ENCODE measurements around the gene CLEC4M.
"Not testable (repeated sequence)": the region's sequence is repeated elsewhere in the genome, so short reads cannot be mapped to it uniquely, and the experiment has no call there.

Gene CLEC4M

DNA sequence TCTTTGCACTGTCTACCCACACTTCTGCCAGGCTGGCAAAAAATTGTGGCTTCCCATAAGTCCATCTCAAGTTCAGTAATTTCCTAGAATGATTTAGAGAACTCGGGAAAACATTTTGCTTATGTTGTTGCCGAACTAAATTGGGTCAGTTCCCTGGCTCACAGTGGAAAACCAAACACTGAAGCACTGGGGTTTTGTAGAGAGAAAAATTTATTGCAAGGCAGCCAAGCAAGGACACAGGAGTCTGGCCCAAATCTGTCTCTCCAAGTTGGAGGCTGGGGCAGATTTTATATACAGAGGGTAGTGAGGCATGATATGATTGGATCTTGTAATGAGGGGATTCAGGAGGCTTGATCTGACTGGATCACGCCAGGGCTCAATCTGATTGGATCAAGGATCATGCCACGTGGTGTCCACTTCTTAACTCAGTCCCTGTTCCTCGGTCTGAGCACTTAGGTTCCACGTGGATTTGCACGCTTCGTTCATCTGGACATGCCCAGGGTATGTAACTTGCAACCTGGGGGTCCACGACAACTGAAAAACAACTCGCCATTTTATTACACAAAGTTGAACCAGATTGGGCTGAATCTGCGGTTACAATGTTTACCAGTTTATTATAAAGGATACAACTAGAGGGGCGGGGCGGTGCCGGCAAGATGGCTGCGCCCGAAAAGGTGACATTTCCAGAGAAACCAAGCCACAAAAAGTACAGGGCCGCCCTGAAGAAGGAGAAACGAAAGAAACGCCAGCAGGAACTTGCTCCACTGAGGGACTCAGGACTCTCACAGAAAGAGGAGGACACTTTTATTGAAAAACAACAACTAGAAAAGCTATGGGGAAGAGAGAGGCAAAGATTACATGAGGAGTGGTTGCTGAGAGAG is 23.0 kb upstream of the CLEC4M start:
- DNase-seq (ENCODE audit: insufficient read length, low spot score) (no peak), FAIRE-seq (no peak)

DNA sequence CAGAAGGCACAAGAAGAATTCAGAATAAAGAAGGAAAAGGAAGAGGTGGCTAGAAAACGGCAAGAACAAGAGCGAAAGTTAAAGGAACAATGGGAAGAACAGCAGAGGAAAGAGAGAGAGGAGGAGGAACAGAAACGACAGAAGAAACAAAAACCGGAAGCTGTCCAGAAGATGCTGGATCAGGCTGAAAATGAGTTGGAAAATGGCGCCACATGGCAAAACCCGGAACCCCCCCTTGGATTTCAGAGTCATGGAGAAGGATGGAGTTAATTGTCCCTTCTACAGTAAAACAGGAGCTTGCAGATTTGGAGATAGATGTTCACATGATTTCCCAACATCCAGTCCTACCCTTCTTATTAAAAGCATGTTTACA is 22.4 kb upstream of the CLEC4M start:
- no peak for FAIRE-seq
- no peak for DNase-seq (ENCODE audit: insufficient read length, low spot score)

DNA sequence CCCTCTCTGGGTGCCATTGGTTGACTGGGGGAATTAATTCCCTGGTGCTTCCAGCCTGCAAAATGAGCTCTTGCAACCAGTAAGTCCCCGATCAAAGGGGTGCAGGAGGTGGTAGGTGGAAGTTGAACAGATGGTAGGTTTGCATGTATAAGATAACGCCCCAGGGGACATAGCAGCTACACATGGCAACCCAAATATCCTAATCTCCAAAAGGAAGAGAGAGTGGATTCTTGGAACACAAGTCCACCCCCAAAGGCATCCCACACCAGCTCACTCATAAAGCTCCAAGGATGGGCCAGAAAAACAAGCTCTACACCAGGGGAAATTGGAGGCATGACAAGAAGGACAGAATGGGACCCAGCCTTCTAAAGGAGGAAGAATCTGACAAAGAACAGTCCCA is 20.5 kb upstream of the CLEC4M start:
- FAIRE-seq: no peak

DNA sequence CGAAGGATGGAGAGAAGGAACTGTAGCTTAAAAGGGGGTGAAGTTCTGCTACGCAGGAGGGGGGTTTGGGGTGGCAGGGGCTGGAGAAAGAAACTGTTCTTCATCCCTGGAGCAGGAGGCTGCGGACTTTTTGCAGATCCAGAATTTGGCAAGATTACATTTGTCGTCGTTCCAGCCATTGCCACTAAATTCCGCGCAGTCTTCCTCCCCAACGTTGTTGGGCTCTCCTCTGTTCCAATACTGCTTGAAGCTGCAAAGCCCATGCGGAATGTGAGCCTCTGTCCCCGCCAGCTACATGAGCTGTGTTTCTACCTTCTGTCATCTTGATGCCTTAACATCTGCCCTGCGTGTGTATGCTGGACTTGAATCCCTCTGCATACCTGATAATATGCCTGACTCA is 20.1 kb upstream of the CLEC4M start:
- DNase-seq (ENCODE audit: insufficient read length, low spot score) (no peak), FAIRE-seq (no peak)

More for the DNA sequence above, 20.5 kb upstream of the CLEC4M start:
- DNase-seq (ENCODE audit: insufficient read length, low spot score): no peak

DNA sequence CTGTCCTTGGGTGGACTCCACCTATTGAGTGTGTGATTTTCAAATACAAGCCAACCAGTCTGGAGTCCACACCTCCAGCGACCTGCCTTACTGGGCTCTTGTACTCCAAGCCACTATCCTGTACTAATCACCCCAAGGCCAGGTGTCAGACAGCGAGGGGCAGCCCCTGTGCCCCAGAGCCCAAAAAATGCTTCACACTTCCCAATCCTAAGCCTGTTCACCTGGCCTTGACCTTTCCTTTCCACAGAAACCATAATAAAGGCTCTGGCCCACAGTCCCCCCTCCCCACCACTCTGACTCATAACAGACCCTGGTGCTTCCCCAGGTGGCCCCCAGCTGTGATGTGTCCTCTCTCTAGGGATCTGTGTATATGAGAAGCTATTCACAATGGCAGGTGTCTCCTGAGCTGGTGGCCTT is 19.6 kb upstream of the CLEC4M start:
- no peak for FAIRE-seq
- DNase-seq (ENCODE audit: insufficient read length, low spot score): no peak

DNA sequence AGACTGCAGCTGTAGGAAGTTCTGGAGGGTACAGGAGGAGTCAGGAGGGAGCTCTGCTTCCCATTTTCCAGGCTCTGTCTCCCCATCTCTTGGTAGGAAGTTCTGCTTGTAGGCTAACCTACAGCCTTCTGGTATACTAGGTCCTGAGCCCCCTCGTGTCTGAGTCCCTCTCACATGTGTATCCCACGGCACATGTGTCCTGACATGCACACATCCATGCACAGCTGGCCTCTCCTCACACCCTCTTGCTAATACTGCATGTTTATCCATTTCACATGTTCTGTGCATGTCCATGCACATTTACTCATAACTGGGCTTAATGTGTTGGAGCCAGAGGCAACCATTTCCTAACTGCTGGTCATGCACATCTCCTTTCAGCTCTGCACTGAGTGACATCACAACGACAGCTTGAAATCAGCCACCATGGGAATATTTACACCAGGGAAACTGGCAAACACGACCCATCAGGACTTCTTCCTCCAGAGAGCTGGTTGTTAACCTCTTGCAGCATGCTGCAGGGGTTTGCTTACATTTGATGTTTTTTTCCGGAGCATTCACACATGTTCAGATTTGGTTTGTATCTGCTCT is 18.8 kb upstream of the CLEC4M start:
- FAIRE-seq (no peak), DNase-seq (ENCODE audit: insufficient read length, low spot score) (no peak)

DNA sequence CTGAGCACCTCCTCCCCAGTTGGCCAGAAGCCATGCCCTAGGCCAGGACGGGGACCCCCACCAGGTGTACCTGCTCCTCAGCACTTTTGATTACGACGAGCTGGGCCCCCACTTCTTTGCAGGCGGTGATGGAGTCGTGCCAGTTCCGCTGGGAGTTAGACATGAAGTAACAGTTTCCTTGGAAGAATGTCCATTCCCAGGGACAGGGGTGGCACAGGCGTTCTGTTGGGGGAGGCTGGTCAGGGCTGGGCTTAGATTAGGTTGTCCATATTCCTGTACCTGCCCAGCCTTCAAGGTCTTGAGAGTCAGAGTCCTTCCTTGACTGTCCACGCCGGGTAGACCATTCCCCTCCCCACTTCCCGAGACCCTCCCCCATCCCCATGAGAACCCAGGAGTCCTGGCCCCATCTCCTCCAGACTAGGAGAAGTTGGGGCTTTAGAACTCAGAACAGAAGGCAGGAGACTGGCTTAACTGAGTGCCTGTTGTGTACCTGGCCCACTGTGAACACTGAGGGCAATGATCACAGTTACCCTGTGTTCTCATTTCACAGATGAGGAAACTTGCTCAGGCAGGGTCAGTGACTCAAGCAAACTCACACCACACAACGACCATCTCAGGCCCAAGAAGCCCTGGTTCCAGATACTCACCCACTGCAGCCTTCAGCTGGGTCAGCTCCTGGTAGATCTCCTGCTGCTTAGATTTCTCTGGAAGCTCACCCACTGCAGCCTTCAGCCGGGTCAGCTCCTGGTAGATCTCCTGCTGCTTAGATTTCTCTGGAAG is 18.0 kb upstream of the CLEC4M start:
- DNase-seq (ENCODE audit: insufficient read length, low spot score): no peak
- FAIRE-seq: peak; percentile 9

DNA sequence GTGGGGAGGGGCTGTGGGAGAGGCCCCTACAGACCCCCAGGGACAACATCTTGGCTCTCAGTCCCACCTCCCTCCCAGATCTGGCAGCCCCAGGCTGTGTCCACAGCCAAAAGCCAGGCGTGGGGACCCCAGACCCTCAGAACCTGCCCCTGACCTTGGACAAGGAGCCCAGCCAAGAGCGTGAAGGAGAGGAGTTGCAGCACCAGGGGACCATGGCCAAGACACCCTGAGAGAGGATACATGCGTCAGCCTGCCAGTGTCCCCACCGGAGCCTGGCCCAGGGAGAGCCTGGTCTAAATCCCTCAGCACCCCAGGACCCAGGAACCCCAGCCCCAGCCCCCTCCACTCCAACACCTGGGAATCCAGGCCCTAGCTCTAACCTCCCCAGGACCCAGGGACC is 16.7 kb upstream of the CLEC4M start:
- not testable (repeated sequence) for DNase-seq (ENCODE audit: insufficient read length, low spot score); FAIRE-seq

DNA sequence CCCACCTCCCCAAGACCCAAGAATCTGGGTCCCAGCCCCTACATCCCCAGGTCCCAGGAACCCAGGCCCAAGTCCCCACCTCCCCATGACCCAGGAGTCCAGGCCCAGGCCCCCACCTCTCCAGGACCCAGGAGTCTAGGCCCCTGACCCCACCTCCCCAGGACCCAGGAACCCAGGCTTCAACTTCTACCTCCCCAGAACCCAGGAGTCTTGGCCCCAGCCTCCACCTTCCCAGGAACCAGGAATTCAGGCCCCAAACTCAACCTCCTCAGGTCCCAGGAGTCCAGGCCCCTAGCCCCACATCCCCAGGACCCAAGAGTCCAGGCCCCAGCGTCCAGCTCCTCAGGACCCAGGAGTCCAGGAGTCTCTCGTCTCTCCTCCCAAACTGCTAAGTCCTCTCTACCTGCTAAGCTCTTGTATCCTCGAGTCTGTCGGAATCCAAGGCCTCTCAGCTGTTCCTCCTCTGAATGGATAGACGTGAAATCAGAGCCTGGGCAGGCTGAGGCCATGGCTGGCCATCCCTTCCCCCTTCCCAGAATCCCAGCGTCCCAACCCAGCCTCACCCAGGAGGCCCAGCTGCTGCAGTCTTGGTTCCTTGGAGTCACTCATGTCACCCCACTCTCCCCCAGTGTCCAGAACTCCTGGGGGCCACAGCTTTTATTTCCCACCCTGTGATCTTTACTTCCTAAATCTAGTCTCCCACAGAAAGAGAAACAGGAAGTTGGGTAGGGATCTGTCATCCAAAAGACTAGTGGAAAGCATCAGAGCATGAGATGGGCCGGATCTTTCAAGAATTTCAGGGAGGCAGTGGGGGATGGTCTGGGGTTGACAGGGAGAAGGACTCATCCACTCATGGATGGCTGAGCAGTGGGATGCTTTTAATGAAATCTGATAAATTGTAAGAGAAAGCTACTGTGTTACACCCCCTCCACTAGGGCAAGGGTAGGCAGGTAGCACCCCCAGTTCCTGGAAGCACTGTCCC is 15.8 kb upstream of the CLEC4M start, which contains the start of gene CD209:
Gene CD209, minus strand, starts transcription at position 632 of the 982 bp plus-strand sequence. Its CDS starts 23 bp downstream, at position 609.
- FAIRE-seq: no peak
- no peak for DNase-seq (ENCODE audit: insufficient read length, low spot score)

DNA sequence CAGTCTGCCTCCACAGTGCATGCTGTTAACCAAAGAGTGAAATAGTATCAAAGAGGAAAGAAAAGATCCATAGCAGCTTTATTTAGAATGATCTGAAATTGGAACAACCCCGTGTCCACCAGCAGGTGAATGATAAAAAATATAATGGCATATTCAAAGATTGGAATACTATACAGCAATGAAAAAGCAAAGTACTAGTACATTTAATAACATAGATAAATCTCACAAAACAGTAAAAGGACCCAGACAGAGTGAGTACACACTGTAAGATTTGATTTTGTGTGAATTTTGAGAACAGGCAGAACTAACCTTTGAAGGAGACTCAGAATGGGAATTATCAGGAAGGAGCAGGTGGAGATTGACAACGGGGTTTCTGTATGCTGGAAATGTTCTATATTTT is 14.9 kb upstream of the CLEC4M start:
- no peak for DNase-seq (ENCODE audit: insufficient read length, low spot score)
- FAIRE-seq: no peak

DNA sequence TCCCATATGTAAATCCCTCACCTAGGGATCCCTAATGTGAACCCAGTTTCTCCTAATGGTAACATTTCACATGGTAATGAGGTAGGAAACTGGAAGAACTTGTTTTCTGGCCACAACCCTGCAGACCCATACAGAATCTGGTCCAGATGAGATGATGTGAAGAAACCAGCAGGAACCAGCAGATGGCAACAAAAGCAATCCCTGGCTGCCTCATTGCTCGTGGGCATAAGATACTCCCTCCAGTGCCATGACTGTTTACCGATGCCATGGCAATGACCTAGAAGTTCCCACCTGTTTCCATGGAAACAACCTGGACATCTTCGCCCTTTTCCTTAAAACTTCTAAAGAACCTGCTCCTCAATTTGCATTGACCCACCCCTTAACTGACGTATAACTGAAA is 14.3 kb upstream of the CLEC4M start:
- no peak for FAIRE-seq
- DNase-seq (ENCODE audit: insufficient read length, low spot score): peak; percentile 30

DNA sequence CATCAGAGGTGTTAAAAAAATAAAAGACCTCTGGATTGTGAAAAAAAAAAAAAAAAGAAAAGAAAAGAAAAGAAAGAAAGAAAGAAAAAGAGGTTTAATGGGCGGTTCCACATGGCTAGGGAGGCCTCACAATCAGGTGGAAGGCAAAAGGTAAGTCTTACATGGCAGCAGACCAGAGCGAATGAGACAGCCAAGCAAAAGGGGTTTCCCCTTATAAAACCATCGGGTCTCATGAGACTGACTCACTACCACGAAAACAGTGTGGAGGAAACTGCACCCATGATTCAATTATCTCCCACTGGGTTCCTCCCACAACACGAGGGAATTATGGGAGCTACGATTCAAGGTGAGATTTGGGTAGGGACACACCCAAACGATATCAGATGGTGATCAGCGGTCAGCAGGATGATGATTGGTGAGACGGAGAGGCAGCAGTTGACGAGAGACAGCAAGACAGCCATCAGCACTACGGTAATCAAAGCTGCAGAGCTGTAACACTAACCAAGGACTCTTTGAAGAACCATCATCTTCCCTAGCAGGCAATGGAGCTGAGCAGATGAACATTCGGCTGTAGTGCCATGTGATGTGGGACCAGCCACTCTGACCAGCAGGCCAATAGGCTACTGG is 11.8 kb upstream of the CLEC4M start:
- FAIRE-seq (no peak), DNase-seq (ENCODE audit: insufficient read length, low spot score) (no peak)

DNA sequence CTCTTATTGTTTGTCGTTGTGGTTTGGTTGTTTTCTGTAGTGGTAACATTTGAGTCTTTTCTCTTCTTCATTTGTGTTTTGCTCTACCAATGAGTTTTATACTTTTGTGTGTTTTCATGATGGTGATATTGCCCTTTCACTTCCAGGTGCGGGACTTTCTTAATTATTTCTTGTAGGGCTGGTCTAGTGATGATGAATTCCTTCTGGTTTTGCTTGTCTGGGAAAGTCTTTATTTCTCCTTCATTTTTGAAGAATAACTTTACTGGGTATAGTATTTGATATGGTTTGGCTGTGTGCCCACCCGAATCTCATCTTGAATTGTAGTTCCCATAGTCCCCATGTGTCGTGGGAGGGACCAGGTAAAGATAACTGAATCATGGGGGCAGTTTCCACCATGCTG is 6.8 kb upstream of the CLEC4M start:
- DNase-seq (ENCODE audit: insufficient read length, low spot score) (no peak), FAIRE-seq (no peak)

DNA sequence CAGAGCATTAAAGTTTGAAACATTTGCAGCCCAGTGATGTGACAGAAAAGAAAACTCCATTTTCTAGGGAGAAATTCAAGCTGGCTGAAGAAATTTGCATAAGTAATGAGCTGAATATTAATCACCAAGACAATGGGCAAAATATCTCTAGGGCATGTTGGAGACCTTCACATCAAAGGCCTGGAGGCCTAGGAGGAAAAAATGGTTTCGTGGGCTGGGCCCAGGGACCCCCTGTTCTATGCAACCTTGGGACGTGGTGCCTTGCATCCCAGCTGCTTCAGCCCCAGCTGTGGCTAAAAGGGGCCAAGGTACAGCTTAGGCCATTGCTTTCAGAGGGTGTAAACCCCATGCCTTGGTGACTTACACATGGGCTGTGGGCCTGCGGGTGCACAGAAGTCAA is 5.7 kb upstream of the CLEC4M start:
- no peak for FAIRE-seq

DNA sequence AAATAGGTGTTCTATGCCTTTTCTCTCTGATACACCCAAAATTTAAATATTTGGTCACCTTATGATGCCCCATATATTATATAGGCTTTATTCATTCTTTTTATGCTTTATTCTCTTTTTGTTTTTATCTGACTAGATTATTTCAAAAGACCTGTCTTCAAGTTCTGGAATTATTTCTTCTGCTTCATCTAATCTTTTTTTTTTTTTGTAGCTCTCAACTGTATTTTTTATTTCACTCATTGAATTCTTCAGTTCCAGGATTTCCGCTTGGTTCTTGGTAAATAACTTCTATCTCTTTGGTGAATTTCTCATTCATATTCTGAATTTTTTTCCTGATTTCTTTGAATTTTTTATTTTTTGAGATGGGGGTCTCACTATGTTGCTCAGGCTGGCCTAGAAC is 3.9 kb upstream of the CLEC4M start:
- DNase-seq (ENCODE audit: insufficient read length, low spot score) (no peak), FAIRE-seq (no peak)

More for the DNA sequence above, 5.7 kb upstream of the CLEC4M start:
- no peak for DNase-seq (ENCODE audit: insufficient read length, low spot score)

DNA sequence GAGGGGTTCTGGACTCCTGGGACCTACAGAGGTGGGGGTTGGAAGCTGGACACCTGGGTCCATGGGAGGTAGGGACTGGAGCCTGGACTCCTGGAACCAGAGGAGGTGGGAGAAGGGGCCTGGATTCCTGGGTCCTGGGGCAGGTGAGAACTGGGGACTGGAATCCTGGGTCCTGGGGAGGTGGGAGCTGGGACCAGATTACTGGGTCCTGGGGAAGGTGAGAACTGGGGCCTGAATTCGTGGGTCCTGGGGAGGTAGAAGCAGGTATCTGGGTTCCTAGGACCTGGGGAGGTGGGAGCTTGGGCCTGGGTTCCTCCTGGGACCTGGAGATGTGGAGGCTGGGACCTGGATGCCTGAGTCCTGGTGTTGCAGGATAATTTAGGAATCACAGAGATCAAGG is 653 bp downstream of the CLEC4M start:
- FAIRE-seq: no peak
- no peak for DNase-seq (ENCODE audit: insufficient read length, low spot score)

DNA sequence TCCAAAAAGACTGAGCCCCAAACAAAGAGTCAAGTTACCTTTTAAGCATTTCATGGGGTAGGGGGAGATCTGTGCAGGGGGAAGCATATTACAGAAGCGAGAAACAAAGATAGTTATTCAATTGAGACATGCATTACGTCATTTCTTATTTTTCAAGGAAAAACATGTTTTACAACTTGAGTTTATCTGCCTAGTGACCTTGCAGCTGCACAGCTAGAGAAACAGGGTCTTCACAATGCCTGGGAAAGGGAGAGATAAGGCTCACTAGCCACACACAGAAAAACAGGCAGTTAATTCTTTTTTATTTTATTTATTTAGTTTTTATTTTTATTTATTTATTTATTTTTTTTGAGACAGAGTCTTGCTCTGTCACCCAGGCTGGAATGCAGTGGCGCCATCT is 1.1 kb downstream of the CLEC4M start:
- not testable (repeated sequence) for FAIRE-seq; DNase-seq (ENCODE audit: insufficient read length, low spot score)

DNA sequence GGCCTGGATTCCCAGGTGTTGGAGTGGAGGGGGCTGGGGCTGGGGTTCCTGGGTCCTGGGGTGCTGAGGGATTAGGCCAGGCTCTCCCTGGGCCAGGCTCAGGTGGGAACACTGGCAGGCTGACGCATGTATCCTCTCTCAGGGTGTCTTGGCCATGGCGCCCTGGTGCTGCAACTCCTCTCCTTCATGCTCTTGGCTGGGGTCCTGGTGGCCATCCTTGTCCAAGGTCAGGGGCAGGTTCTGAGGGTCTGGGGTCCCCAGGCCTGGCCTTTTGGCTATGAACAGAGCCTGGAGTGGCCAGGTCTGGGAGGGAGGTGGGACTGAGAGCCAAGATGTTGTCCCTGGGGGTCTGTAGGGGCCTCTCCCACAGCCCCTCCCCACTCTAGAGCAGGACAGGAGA is 2.0 kb downstream of the CLEC4M start:
- not testable (repeated sequence) for FAIRE-seq; DNase-seq (ENCODE audit: insufficient read length, low spot score)

DNA sequence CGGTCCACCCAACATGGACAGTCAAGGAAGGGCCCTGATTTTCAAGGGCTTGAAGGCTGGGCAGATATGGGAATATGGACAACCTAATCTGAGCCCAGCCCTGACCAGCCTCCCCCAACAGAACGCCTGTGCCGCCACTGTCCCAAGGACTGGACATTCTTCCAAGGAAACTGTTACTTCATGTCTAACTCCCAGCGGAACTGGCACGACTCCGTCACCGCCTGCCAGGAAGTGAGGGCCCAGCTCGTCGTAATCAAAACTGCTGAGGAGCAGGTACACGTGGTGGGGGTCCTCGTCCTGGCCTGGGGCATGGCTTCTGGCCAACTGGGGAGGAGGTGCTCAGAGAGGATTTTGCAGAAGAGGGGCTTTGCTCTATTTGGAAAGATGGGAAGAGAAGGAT is 3.5 kb downstream of the CLEC4M start:
- DNase-seq (ENCODE audit: insufficient read length, low spot score): no peak
- FAIRE-seq: peak; percentile 38

DNA sequence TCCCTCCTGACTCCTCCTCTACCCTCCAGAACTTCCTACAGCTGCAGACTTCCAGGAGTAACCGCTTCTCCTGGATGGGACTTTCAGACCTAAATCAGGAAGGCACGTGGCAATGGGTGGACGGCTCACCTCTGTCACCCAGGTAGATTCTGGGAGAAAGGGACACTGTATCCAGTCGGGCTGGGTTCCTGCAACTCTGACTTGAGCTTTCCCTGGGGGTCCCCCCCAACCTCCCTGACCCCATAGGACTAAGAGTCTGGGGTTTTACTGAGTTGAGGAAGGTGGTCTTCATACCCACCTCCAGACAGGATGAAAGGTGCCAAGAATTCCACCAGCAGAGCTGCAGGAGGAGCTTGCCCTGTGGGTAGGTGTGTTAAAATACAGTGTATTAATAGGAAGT is 4.4 kb downstream of the CLEC4M start:
- DNase-seq (ENCODE audit: insufficient read length, low spot score): no peak
- no peak for FAIRE-seq
